GM12878 (cell line): ENCODE results near the gene NPAS1. TPM values are rescaled to one million over a fixed set of nuclear protein-coding genes. Genes with fewer than 3 reads are reported as not detected.

ENCODE experiments used
- polyA plus RNA-seq, 11 experiments: library from polyadenylated mRNA; depleted of rRNA in 4 of 11; unstranded in 6 of 11; stranded (reverse) in 5 of 11; fragments of >200 nt; fragmentation: Nextera tagmentation in 4 of 11; fragmentation: Illumina TruSeq in 1 of 11; extraction: Ambion mirVana in 4 of 11; extraction: Trizol in 1 of 11; gene quantifications; 1 replicate in 1 of 11; 2 replicates in 10 of 11; pipeline versions ENCODE4 v1.2.1 to v1.2.3, GENCODE V29; 2011 to 2016; ENCODE audit warnings: inconsistent platforms in 2 of 11, missing spikeins in 2 of 11, low read depth in 1 of 11
- total RNA-seq, 4 experiments: library from RNA; depleted of rRNA in 3 of 4; stranded (reverse); fragments of >200 nt in 3 of 4; fragmentation: Illumina TruSeq in 1 of 4; extraction: Trizol in 1 of 4; gene quantifications; 2 replicates each; pipeline versions ENCODE4 v1.2.1 to v1.2.3, GENCODE V29; 2013 to 2021

NPAS1 gene
- total and polyA plus RNA-seq, 10 of the 15 experiments (the other 5 are each of a cell fraction or from before 2014, with no cell fraction given) = 0.14 to 0.72 (median 0.28) TPM; not detected in 3

Other genes with a start within 250 kb of the NPAS1 start
Only the 7 nearest of the 8 such genes appear.
- 73.7 and 76.6 TPM in 2 replicates for gene SLC1A5, start 231.2 kb upstream of the NPAS1 start, total RNA-seq (2014; rRNA removed)
- gene SLC1A5, start 231.2 kb upstream of the NPAS1 start, total RNA-seq (2014; rRNA removed; fragmentation: Illumina TruSeq; extraction: Trizol) = 35.8 and 36.2 TPM in 2 replicates
- 109 and 112 TPM in 2 replicates for gene SLC1A5, start 231.2 kb upstream of the NPAS1 start, total RNA-seq (2021)
- 22.1 and 60.9 TPM in 2 replicates for gene SLC1A5, start 231.2 kb upstream of the NPAS1 start, polyA plus RNA-seq (2011; rRNA removed)
- gene SLC1A5, start 231.2 kb upstream of the NPAS1 start, polyA plus RNA-seq (2014; fragmentation: Illumina TruSeq; extraction: Trizol) = 29.2 and 53.2 TPM in 2 replicates
- 10 to 100 TPM in 1 of 2 experiments, 1 to 10 TPM in 1; 9.1 to 16.3 TPM for gene SLC1A5, start 231.2 kb upstream of the NPAS1 start, polyA plus RNA-seq (2014; fragmentation: Nextera tagmentation; extraction: Ambion mirVana)
- 60.9 and 68.9 TPM in 2 replicates for gene SLC1A5, start 231.2 kb upstream of the NPAS1 start, polyA plus RNA-seq (2014; rRNA removed)
- 100 to 1,000 TPM; 116 to 129 TPM for gene SLC1A5, start 231.2 kb upstream of the NPAS1 start, polyA plus RNA-seq (2016; fragmentation: Nextera tagmentation; extraction: Ambion mirVana)
- gene AP2S1, start 169.0 kb upstream of the NPAS1 start, total RNA-seq (2014; rRNA removed) = 141 and 144 TPM in 2 replicates
- gene AP2S1, start 169.0 kb upstream of the NPAS1 start, total RNA-seq (2014; rRNA removed; fragmentation: Illumina TruSeq; extraction: Trizol) = 58.1 and 61.0 TPM in 2 replicates
- 121 and 140 TPM in 2 replicates for gene AP2S1, start 169.0 kb upstream of the NPAS1 start, total RNA-seq (2021)
- 65.3 and 87.2 TPM in 2 replicates for gene AP2S1, start 169.0 kb upstream of the NPAS1 start, polyA plus RNA-seq (2011; rRNA removed)
- gene AP2S1, start 169.0 kb upstream of the NPAS1 start, polyA plus RNA-seq (2014; fragmentation: Illumina TruSeq; extraction: Trizol) = 29.3 and 50.5 TPM in 2 replicates
- 10 to 100 TPM; 10.8 to 46.6 TPM for gene AP2S1, start 169.0 kb upstream of the NPAS1 start, polyA plus RNA-seq (2014; fragmentation: Nextera tagmentation; extraction: Ambion mirVana)
- 144 and 167 TPM in 2 replicates for gene AP2S1, start 169.0 kb upstream of the NPAS1 start, polyA plus RNA-seq (2014; rRNA removed)
- gene AP2S1, start 169.0 kb upstream of the NPAS1 start, polyA plus RNA-seq (2016; fragmentation: Nextera tagmentation; extraction: Ambion mirVana) = 100 to 1,000 TPM; 228 to 239 TPM
- 14.8 and 16.0 TPM in 2 replicates for gene ARHGAP35, start 158.8 kb upstream of the NPAS1 start, total RNA-seq (2014; rRNA removed)
- gene ARHGAP35, start 158.8 kb upstream of the NPAS1 start, total RNA-seq (2014; rRNA removed; fragmentation: Illumina TruSeq; extraction: Trizol) = 16.2 and 17.6 TPM in 2 replicates
- gene ARHGAP35, start 158.8 kb upstream of the NPAS1 start, total RNA-seq (2021) = 28.0 and 29.9 TPM in 2 replicates
- 8.4 and 11.8 TPM in 2 replicates for gene ARHGAP35, start 158.8 kb upstream of the NPAS1 start, polyA plus RNA-seq (2011; rRNA removed)
- 15.3 and 18.6 TPM in 2 replicates for gene ARHGAP35, start 158.8 kb upstream of the NPAS1 start, polyA plus RNA-seq (2014; fragmentation: Illumina TruSeq; extraction: Trizol)
- under 1 TPM; 0.85 to 0.95 TPM for gene ARHGAP35, start 158.8 kb upstream of the NPAS1 start, polyA plus RNA-seq (2014; fragmentation: Nextera tagmentation; extraction: Ambion mirVana)
- 11.3 and 13.6 TPM in 2 replicates for gene ARHGAP35, start 158.8 kb upstream of the NPAS1 start, polyA plus RNA-seq (2014; rRNA removed)
- gene ARHGAP35, start 158.8 kb upstream of the NPAS1 start, polyA plus RNA-seq (2016; fragmentation: Nextera tagmentation; extraction: Ambion mirVana) = 1 to 10 TPM; 5.7 to 6.1 TPM
- 77.3 and 83.3 TPM in 2 replicates for gene TMEM160, start 28.8 kb downstream of the NPAS1 start, total RNA-seq (2014; rRNA removed)
- gene TMEM160, start 28.8 kb downstream of the NPAS1 start, total RNA-seq (2014; rRNA removed; fragmentation: Illumina TruSeq; extraction: Trizol) = 2.0 and 2.4 TPM in 2 replicates
- gene TMEM160, start 28.8 kb downstream of the NPAS1 start, total RNA-seq (2021) = 61.8 and 63.4 TPM in 2 replicates
- gene TMEM160, start 28.8 kb downstream of the NPAS1 start, polyA plus RNA-seq (2011; rRNA removed) = 4.2 and 15.2 TPM in 2 replicates
- 0.21 TPM in 1 of 2 replicates, not detected in the other for gene TMEM160, start 28.8 kb downstream of the NPAS1 start, polyA plus RNA-seq (2014; fragmentation: Illumina TruSeq; extraction: Trizol)
- gene TMEM160, start 28.8 kb downstream of the NPAS1 start, polyA plus RNA-seq (2014; fragmentation: Nextera tagmentation; extraction: Ambion mirVana) = under 1 TPM in 1 of 2 experiments, not detected in 1; 0.71 TPM
- 78.5 and 94.8 TPM in 2 replicates for gene TMEM160, start 28.8 kb downstream of the NPAS1 start, polyA plus RNA-seq (2014; rRNA removed)
- 100 to 1,000 TPM; 138 to 147 TPM for gene TMEM160, start 28.8 kb downstream of the NPAS1 start, polyA plus RNA-seq (2016; fragmentation: Nextera tagmentation; extraction: Ambion mirVana)
- gene ZC3H4, start 93.9 kb downstream of the NPAS1 start, total RNA-seq (2014; rRNA removed) = 16.3 and 19.0 TPM in 2 replicates
- gene ZC3H4, start 93.9 kb downstream of the NPAS1 start, total RNA-seq (2014; rRNA removed; fragmentation: Illumina TruSeq; extraction: Trizol) = 16.8 and 17.2 TPM in 2 replicates
- gene ZC3H4, start 93.9 kb downstream of the NPAS1 start, total RNA-seq (2021) = 78.1 and 86.3 TPM in 2 replicates
- gene ZC3H4, start 93.9 kb downstream of the NPAS1 start, polyA plus RNA-seq (2011; rRNA removed) = 5.1 TPM in 2 replicates
- gene ZC3H4, start 93.9 kb downstream of the NPAS1 start, polyA plus RNA-seq (2014; fragmentation: Illumina TruSeq; extraction: Trizol) = 29.8 and 38.8 TPM in 2 replicates
- gene ZC3H4, start 93.9 kb downstream of the NPAS1 start, polyA plus RNA-seq (2014; fragmentation: Nextera tagmentation; extraction: Ambion mirVana) = 1 to 10 TPM; 5.8 to 9.3 TPM
- 18.4 and 23.0 TPM in 2 replicates for gene ZC3H4, start 93.9 kb downstream of the NPAS1 start, polyA plus RNA-seq (2014; rRNA removed)
- gene ZC3H4, start 93.9 kb downstream of the NPAS1 start, polyA plus RNA-seq (2016; fragmentation: Nextera tagmentation; extraction: Ambion mirVana) = 10 to 100 TPM; 12.9 to 13.8 TPM
- 136 and 148 TPM in 2 replicates for gene SAE1, start 111.0 kb downstream of the NPAS1 start, total RNA-seq (2014; rRNA removed)
- 141 and 150 TPM in 2 replicates for gene SAE1, start 111.0 kb downstream of the NPAS1 start, total RNA-seq (2014; rRNA removed; fragmentation: Illumina TruSeq; extraction: Trizol)
- 143 and 146 TPM in 2 replicates for gene SAE1, start 111.0 kb downstream of the NPAS1 start, total RNA-seq (2021)
- gene SAE1, start 111.0 kb downstream of the NPAS1 start, polyA plus RNA-seq (2011; rRNA removed) = 136 and 184 TPM in 2 replicates
- gene SAE1, start 111.0 kb downstream of the NPAS1 start, polyA plus RNA-seq (2014; fragmentation: Illumina TruSeq; extraction: Trizol) = 191 and 244 TPM in 2 replicates
- gene SAE1, start 111.0 kb downstream of the NPAS1 start, polyA plus RNA-seq (2014; fragmentation: Nextera tagmentation; extraction: Ambion mirVana) = 10 to 100 TPM; 62.0 to 90.0 TPM
- 167 and 180 TPM in 2 replicates for gene SAE1, start 111.0 kb downstream of the NPAS1 start, polyA plus RNA-seq (2014; rRNA removed)
- gene SAE1, start 111.0 kb downstream of the NPAS1 start, polyA plus RNA-seq (2016; fragmentation: Nextera tagmentation; extraction: Ambion mirVana) = 100 to 1,000 TPM; 230 to 246 TPM
- 14.0 and 15.2 TPM in 2 replicates for gene BBC3, start 211.4 kb downstream of the NPAS1 start, total RNA-seq (2014; rRNA removed)
- 6.2 and 6.5 TPM in 2 replicates for gene BBC3, start 211.4 kb downstream of the NPAS1 start, total RNA-seq (2014; rRNA removed; fragmentation: Illumina TruSeq; extraction: Trizol)
- 17.9 and 18.1 TPM in 2 replicates for gene BBC3, start 211.4 kb downstream of the NPAS1 start, total RNA-seq (2021)
- 5.2 and 7.6 TPM in 2 replicates for gene BBC3, start 211.4 kb downstream of the NPAS1 start, polyA plus RNA-seq (2011; rRNA removed)
- gene BBC3, start 211.4 kb downstream of the NPAS1 start, polyA plus RNA-seq (2014; fragmentation: Illumina TruSeq; extraction: Trizol) = 0.24 and 2.2 TPM in 2 replicates
- gene BBC3, start 211.4 kb downstream of the NPAS1 start, polyA plus RNA-seq (2014; fragmentation: Nextera tagmentation; extraction: Ambion mirVana) = under 1 TPM; 0.10 to 0.27 TPM
- gene BBC3, start 211.4 kb downstream of the NPAS1 start, polyA plus RNA-seq (2014; rRNA removed) = 17.2 and 21.2 TPM in 2 replicates
- gene BBC3, start 211.4 kb downstream of the NPAS1 start, polyA plus RNA-seq (2016; fragmentation: Nextera tagmentation; extraction: Ambion mirVana) = 1 to 10 TPM; 7.5 to 7.8 TPM